Gastrocnemius medialis (tissue), 4 donors: ENCODE results near the gene SCUBE1. TPM values are rescaled to one million over a fixed set of nuclear protein-coding genes. Genes with fewer than 3 reads are reported as not detected.

ENCODE experiments used
- ATAC-seq, 2 donors: fragments of 150-250 bp; one replicate each; pipeline ENCODE4 v1.9.1; 2016
- DNase-seq, 2 donors: peaks; one replicate each; pipeline ENCODE4 v3.0.0-alpha.2; 2019
- H3K27ac ChIP-seq, 4 donors: fragments of 200-600 bp; sonication (generic); 1 replicate in 1 of 4; 2 replicates in 3 of 4; pipeline ENCODE4 v1.5.1; 2016 to 2018; ENCODE audit warnings: mild to moderate bottlenecking in 2 of 4, moderate library complexity in 1 of 4
- H3K27me3 ChIP-seq, 3 donors: fragments of 200-600 bp; sonication (generic) in 2 of 3; 1 replicate in 1 of 3; 2 replicates in 2 of 3; pipeline versions ENCODE4 v1.5.1 to v1.6.0; 2016 to 2019; ENCODE audit warnings: mild to moderate bottlenecking in 1 of 3, moderate library complexity in 1 of 3
- H3K36me3 ChIP-seq, 2 donors: fragments of 200-600 bp; sonication (generic) in 1 of 2; one replicate each; pipeline ENCODE4 v1.5.1; 2017 to 2018
- H3K4me1 ChIP-seq, 2 donors: fragments of 200-600 bp; sonication (generic) in 1 of 2; one replicate each; pipeline ENCODE4 v1.5.1; 2016 to 2017; ENCODE audit warnings: mild to moderate bottlenecking in 2 of 2
- H3K4me3 ChIP-seq, 4 donors: fragments of 200-600 bp; sonication (generic) in 3 of 4; 1 replicate in 1 of 4; 2 replicates in 3 of 4; pipeline ENCODE4 v1.5.1; 2016 to 2019; ENCODE audit warnings: mild to moderate bottlenecking in 2 of 4
- H3K9me3 ChIP-seq, 3 donors: fragments of 200-600 bp; sonication (generic) in 2 of 3; 1 replicate in 1 of 3; 2 replicates in 2 of 3; pipeline ENCODE4 v1.5.1; 2016 to 2019
- CTCF ChIP-seq, 5 experiments: fragments of 450-650 bp in 3 of 5; fragments of 200-600 bp in 2 of 5; sonication (generic) in 2 of 5; IDR thresholded peaks in 4 of 5; conservative IDR thresholded peaks in 1 of 5; 1 replicate in 4 of 5; 2 replicates in 1 of 5; pipeline ENCODE4 v1.5.1; 2016 to 2019; ENCODE audit warnings: antibody characterized with exemption in 5 of 5, mild to moderate bottlenecking in 3 of 5, moderate library complexity in 3 of 5
- POLR2A ChIP-seq, 2 donors: fragments of 450-650 bp; IDR thresholded peaks; one replicate each; pipeline ENCODE4 v1.6.1; 2017; ENCODE audit warnings: antibody characterized with exemption in 2 of 2, mild to moderate bottlenecking in 2 of 2, moderate library complexity in 2 of 2
- in situ Hi-C, 4 donors: fragments of 200-750 bp; cut with MboI; loops; one replicate each; pipeline versions ENCODE4 v1.15.0 to v1.8.0; 2017; ENCODE audit warnings: low sequenced_read_pairs in 4 of 4
- intact Hi-C: fragments of 100-400 bp; cut with DNase I; formaldehyde crosslinking; loops from one replicate; pipeline ENCODE4 v1.15.1; 2023; ENCODE audit warnings: low total_unique reads
- total RNA-seq, 4 donors: library from RNA; depleted of rRNA; stranded (reverse); fragments of >200 nt; gene quantifications; one replicate each; pipeline versions ENCODE4 v1.1.0 to v1.2.3, GENCODE V29; 2016

The SCUBE1 gene
- total RNA-seq, 4 donors from 2014 or later = 0.20 to 0.55 (median 0.41) TPM

DNA sequence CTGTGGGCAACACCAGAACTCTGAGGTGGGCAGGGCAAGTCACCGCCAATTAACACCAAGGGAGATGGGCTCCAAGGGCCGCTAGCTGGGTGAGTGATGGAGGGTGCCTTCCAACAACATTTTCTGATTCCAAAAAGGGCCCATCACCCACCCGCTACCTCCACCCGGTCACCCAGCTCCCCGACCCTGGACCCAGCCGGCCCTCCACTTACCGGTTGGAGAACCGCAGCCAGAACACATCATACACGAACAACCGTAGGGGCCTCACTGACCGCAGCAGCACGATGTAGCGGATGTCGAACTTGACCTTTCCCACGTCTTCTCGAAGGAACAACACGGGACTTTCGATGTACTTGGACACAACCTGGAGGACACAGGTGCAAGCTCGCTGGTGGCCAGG lies 171.0 kb downstream of the SCUBE1 start:
- no peak for ATAC-seq
- H3K27me3 ChIP-seq = no peaks in the 10 kb centered on the region
- TF ChIP-seq CTCF (IDR thresholded peaks at IDR 0.05 in 4 of 5, conservative IDR thresholded peaks at IDR 0.05 in 1 of 5) (no peak), POLR2A (IDR thresholded peaks at IDR 0.05) (no peak)
- H3K27ac ChIP-seq = no peak overlapping the region
- peaks cover 0 to 70% of the 10 kb centered on the region in 2 donors for H3K36me3 ChIP-seq
- in situ Hi-C loops = no loop called here
- DNase-seq = no peak
- no peak overlapping the region for H3K4me3 ChIP-seq
- no peaks in the 10 kb centered on the region for H3K4me1 ChIP-seq
- H3K9me3 ChIP-seq = no peaks in the 10 kb centered on the region
- intact Hi-C loops = no loop called here

DNA sequence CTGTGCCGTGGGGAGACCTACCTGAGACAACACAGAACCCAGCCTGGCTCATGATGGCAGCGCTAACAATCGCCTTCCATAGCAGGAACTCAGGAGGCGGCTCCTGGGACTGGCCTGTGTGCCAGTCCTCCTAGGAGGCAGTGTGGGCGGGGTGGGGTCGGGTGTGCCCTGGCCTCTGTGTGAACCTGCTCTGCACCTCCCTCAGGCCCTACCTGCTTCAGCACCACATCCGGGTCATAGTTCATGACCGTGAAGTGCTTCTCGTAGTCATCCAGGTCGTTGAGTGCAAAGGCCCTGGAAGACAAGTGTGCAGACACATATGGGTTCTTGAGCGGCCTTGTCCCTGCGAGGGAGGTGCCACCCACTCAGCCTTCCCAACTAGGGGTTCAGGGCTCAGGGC lies 171.6 kb downstream of the SCUBE1 start:
- intact Hi-C loops (no loop called here), in situ Hi-C loops (no loop called here)
- Histone ChIP-seq H3K9me3 (no peaks in the 10 kb centered on the region), H3K36me3 (peaks cover 0 to 70% of the 10 kb centered on the region in 2 donors), H3K4me1 (no peaks in the 10 kb centered on the region), H3K27ac (no peak overlapping the region), H3K27me3 (no peaks in the 10 kb centered on the region), H3K4me3 (no peak overlapping the region)
- DNase-seq (no peak), ATAC-seq (no peak)
- TF ChIP-seq CTCF (IDR thresholded peaks at IDR 0.05 in 4 of 5, conservative IDR thresholded peaks at IDR 0.05 in 1 of 5) (no peak), POLR2A (IDR thresholded peaks at IDR 0.05) (no peak)

GRCh38 chr22:43171019-43171491 lies 172.1 kb downstream of the SCUBE1 start:
- Histone ChIP-seq H3K27ac (no peak overlapping the region), H3K4me1 (no peaks in the 10 kb centered on the region), H3K9me3 (no peaks in the 10 kb centered on the region), H3K27me3 (no peaks in the 10 kb centered on the region), H3K36me3 (peaks cover 0 to 68% of the 10 kb centered on the region in 2 donors), H3K4me3 (no peak overlapping the region)
- ATAC-seq = no peak
- TF ChIP-seq CTCF (IDR thresholded peaks at IDR 0.05 in 4 of 5, conservative IDR thresholded peaks at IDR 0.05 in 1 of 5) = no peak
- no peak for TF ChIP-seq POLR2A (IDR thresholded peaks at IDR 0.05)
- intact Hi-C loops (no loop called here), in situ Hi-C loops (no loop called here)
- DNase-seq = no peak

DNA sequence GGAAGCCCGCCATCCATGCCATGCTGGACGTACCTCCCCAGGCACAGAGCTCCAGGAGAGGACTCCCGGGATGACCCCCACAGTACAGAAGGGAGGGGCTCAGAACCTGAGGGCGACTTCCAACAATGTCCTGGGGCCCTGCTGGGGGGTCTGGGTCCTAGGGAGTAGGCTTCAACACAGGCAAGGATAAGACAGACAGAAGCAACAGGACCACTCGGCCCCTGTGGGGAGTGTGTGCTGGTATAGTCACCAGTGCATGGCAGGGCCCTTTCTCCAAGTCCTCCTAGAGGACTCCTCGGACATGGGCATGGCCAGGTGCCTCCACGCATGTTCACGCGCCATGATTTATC lies 173.1 kb downstream of the SCUBE1 start:
- TF ChIP-seq CTCF (IDR thresholded peaks at IDR 0.05 in 4 of 5, conservative IDR thresholded peaks at IDR 0.05 in 1 of 5) = no peak
- no peak for TF ChIP-seq POLR2A (IDR thresholded peaks at IDR 0.05)
- in situ Hi-C loops (no loop called here), intact Hi-C loops (no loop called here)
- no peaks in the 10 kb centered on the region for H3K4me1 ChIP-seq
- no peak for ATAC-seq
- H3K36me3 ChIP-seq = peaks cover 0 to 60% of the 10 kb centered on the region in 2 donors
- no peak overlapping the region for H3K4me3 ChIP-seq
- H3K27ac ChIP-seq = no peak overlapping the region
- H3K9me3 ChIP-seq = no peaks in the 10 kb centered on the region
- DNase-seq = no peak
- H3K27me3 ChIP-seq = no peaks in the 10 kb centered on the region
